Measurements from ENCODE around the gene SPATS2.
"Not testable (repeated sequence)": the region's sequence is repeated elsewhere in the genome, so short reads cannot be mapped to it uniquely, and the experiment has no call there.

Gene SPATS2

GRCh38 chr12:49521389-49521788 is 154.1 kb downstream of the SPATS2 start:
- Histone ChIP-seq H3K36me3 (ENCODE audit: insufficient read depth, low read length) (peaks cover 46% of the 10 kb centered on the region), H3K9ac (ENCODE audit: insufficient read length) (no peak overlapping the region), H3K27ac (no peak overlapping the region), H3K4me3 (no peak overlapping the region), H3K9me3 (ENCODE audit: low read depth, low read length) (no peaks in the 10 kb centered on the region)
- no peak for DNase-seq (ENCODE audit: low read depth, low spot score)
- no peak for TF ChIP-seq EZH2 (IDR thresholded peaks at IDR 0.05)
- TF ChIP-seq POLR2AphosphoS5 (IDR thresholded peaks at IDR 0.05; ENCODE audit: borderline replicate concordance, low read depth, low read length): no peak
- no peak for TF ChIP-seq FOXP2 (optimal IDR thresholded peaks at IDR 0.05; ENCODE audit: control extremely low read depth, extremely low read length, insufficient read depth)

GRCh38 chr12:49524660-49525324 is 157.5 kb downstream of the SPATS2 start:
- Histone ChIP-seq H3K9ac (ENCODE audit: insufficient read length) (no peak overlapping the region), H3K27ac (no peak overlapping the region), H3K36me3 (ENCODE audit: insufficient read depth, low read length) (peaks cover 53% of the 10 kb centered on the region), H3K4me3 (no peak overlapping the region), H3K9me3 (ENCODE audit: low read depth, low read length) (no peaks in the 10 kb centered on the region)
- TF ChIP-seq POLR2AphosphoS5 (IDR thresholded peaks at IDR 0.05; ENCODE audit: borderline replicate concordance, low read depth, low read length) (no peak), EZH2 (IDR thresholded peaks at IDR 0.05) (no peak), FOXP2 (optimal IDR thresholded peaks at IDR 0.05; ENCODE audit: control extremely low read depth, extremely low read length, insufficient read depth) (no peak)
- no peak for DNase-seq (ENCODE audit: low read depth, low spot score)

- no peak overlapping the region for H3K4me3 ChIP-seq
- no peak for DNase-seq (ENCODE audit: low read depth, low spot score)
- H3K9me3 ChIP-seq (ENCODE audit: low read depth, low read length): no peaks in the 10 kb centered on the region
- H3K9ac ChIP-seq (ENCODE audit: insufficient read length): no peak overlapping the region
- no peak for TF ChIP-seq POLR2AphosphoS5 (IDR thresholded peaks at IDR 0.05; ENCODE audit: borderline replicate concordance, low read depth, low read length)
- TF ChIP-seq EZH2 (IDR thresholded peaks at IDR 0.05): no peak
- TF ChIP-seq FOXP2 (optimal IDR thresholded peaks at IDR 0.05; ENCODE audit: control extremely low read depth, extremely low read length, insufficient read depth): no peak
- no peak overlapping the region for H3K27ac ChIP-seq
- peaks cover 51% of the 10 kb centered on the region for H3K36me3 ChIP-seq (ENCODE audit: insufficient read depth, low read length)
Measured at GRCh38 chr12:49525942-49526341, 158.7 kb downstream of the SPATS2 start.

- peak overlapping the region; percentile 26; the same call in 1 of the 2 replicates for H3K27ac ChIP-seq
- TF ChIP-seq POLR2AphosphoS5 (IDR thresholded peaks at IDR 0.05; ENCODE audit: borderline replicate concordance, low read depth, low read length) (no peak), FOXP2 (optimal IDR thresholded peaks at IDR 0.05; ENCODE audit: control extremely low read depth, extremely low read length, insufficient read depth) (no peak), EZH2 (IDR thresholded peaks at IDR 0.05) (no peak)
- no peak for DNase-seq (ENCODE audit: low read depth, low spot score)
- H3K9me3 ChIP-seq (ENCODE audit: low read depth, low read length): no peaks in the 10 kb centered on the region
- H3K36me3 ChIP-seq (ENCODE audit: insufficient read depth, low read length): peaks cover 39% of the 10 kb centered on the region
- H3K9ac ChIP-seq (ENCODE audit: insufficient read length): no peak overlapping the region
- H3K4me3 ChIP-seq: no peak overlapping the region
Measured at GRCh38 chr12:49527361-49528130, 160.3 kb downstream of the SPATS2 start.

GRCh38 chr12:49529414-49529813 is 162.2 kb downstream of the SPATS2 start:
- H3K9me3 ChIP-seq (ENCODE audit: low read depth, low read length): no peaks in the 10 kb centered on the region
- no peak overlapping the region for H3K9ac ChIP-seq (ENCODE audit: insufficient read length)
- no peak overlapping the region for H3K4me3 ChIP-seq
- peaks cover 30% of the 10 kb centered on the region for H3K36me3 ChIP-seq (ENCODE audit: insufficient read depth, low read length)
- H3K27ac ChIP-seq: no peak overlapping the region
- TF ChIP-seq POLR2AphosphoS5 (IDR thresholded peaks at IDR 0.05; ENCODE audit: borderline replicate concordance, low read depth, low read length) (no peak), EZH2 (IDR thresholded peaks at IDR 0.05) (no peak), FOXP2 (optimal IDR thresholded peaks at IDR 0.05; ENCODE audit: control extremely low read depth, extremely low read length, insufficient read depth) (no peak)
- no peak for DNase-seq (ENCODE audit: low read depth, low spot score)

- Histone ChIP-seq H3K9me3 (ENCODE audit: low read depth, low read length) (no peaks in the 10 kb centered on the region), H3K4me3 (no peak overlapping the region), H3K36me3 (ENCODE audit: insufficient read depth, low read length) (peaks cover 8% of the 10 kb centered on the region; the same call in 1 of the 2 replicates), H3K9ac (ENCODE audit: insufficient read length) (no peak overlapping the region), H3K27ac (no peak overlapping the region)
- TF ChIP-seq EZH2 (IDR thresholded peaks at IDR 0.05) (no peak), FOXP2 (optimal IDR thresholded peaks at IDR 0.05; ENCODE audit: control extremely low read depth, extremely low read length, insufficient read depth) (no peak), POLR2AphosphoS5 (IDR thresholded peaks at IDR 0.05; ENCODE audit: borderline replicate concordance, low read depth, low read length) (no peak)
- DNase-seq (ENCODE audit: low read depth, low spot score): no peak
Measured at GRCh38 chr12:49531745-49532144, 164.5 kb downstream of the SPATS2 start.

GRCh38 chr12:49533331-49533730 is 166.1 kb downstream of the SPATS2 start:
- Histone ChIP-seq H3K36me3 (ENCODE audit: insufficient read depth, low read length) (no peaks in the 10 kb centered on the region), H3K9ac (ENCODE audit: insufficient read length) (no peak overlapping the region), H3K27ac (no peak overlapping the region), H3K4me3 (no peak overlapping the region), H3K9me3 (ENCODE audit: low read depth, low read length) (no peaks in the 10 kb centered on the region)
- TF ChIP-seq POLR2AphosphoS5 (IDR thresholded peaks at IDR 0.05; ENCODE audit: borderline replicate concordance, low read depth, low read length) (no peak), FOXP2 (optimal IDR thresholded peaks at IDR 0.05; ENCODE audit: control extremely low read depth, extremely low read length, insufficient read depth) (no peak), EZH2 (IDR thresholded peaks at IDR 0.05) (no peak)
- no peak for DNase-seq (ENCODE audit: low read depth, low spot score)

- H3K4me3 ChIP-seq; H3K9ac ChIP-seq (ENCODE audit: insufficient read length); H3K9me3 ChIP-seq (ENCODE audit: low read depth, low read length); DNase-seq (ENCODE audit: low read depth, low spot score); H3K36me3 ChIP-seq (ENCODE audit: insufficient read depth, low read length); H3K27ac ChIP-seq: not testable (repeated sequence)
Measured at GRCh38 chr12:49534122-49534521, 166.9 kb downstream of the SPATS2 start.

Measured in SK-N-MC (cell line).